Measurements from ENCODE around the gene INTS1.

Gene INTS1

GRCh38 chr7:1484569-1484968 is 19.6 kb downstream of the INTS1 start:
- no peak for DNase-seq

GRCh38 chr7:1483536-1484505 is 20.4 kb downstream of the INTS1 start:
- no peak for DNase-seq

GRCh38 chr7:1483079-1483478 is 21.1 kb downstream of the INTS1 start:
- DNase-seq = no peak

DNA sequence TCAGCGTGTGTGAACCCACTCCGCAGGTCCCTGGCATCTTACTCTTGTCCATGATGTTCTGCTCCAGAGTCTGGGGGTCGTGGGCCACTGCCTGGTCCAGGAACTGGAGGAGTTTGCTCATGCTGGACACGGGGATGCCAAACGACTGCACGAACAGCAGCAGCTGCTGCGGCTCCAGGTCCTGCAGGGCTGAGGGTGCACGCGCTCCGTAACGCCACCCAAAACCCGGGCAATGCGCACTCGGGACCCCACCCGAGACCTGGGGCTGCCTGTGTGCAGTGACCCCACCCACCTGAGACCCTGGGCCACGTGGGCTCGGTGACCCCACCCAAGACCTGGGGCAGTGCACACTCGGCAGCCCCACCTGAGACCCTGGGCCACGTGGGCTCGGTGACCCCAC is 22.9 kb downstream of the INTS1 start:
- DNase-seq = no peak

GRCh38 chr7:1480670-1481069 is 23.5 kb downstream of the INTS1 start:
- DNase-seq = no peak

- DNase-seq = no peak
These were observed 24.9 kb downstream of the INTS1 start for GRCh38 chr7:1479287-1479686.

DNA sequence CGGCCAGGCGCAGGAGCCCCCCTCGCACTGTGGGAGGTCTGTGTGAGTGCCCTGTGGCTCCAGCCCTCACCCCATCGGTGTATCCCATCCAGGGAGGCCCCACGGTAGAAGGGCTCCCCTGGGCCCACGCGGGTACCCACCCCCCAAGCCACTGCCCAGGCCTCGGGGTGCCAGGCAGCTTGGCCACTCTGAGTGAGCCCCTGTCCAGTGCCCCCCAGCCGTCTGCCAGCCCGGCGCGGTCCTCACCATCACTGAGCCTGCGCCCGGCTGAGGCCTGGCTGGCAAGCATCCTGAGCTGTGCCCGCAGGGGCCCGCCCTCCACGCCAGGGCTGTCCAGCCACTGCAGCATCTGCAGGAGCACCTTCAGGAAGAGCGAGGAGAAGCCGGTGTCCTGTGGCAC is 25.7 kb downstream of the INTS1 start:
- DNase-seq = no peak

DNA sequence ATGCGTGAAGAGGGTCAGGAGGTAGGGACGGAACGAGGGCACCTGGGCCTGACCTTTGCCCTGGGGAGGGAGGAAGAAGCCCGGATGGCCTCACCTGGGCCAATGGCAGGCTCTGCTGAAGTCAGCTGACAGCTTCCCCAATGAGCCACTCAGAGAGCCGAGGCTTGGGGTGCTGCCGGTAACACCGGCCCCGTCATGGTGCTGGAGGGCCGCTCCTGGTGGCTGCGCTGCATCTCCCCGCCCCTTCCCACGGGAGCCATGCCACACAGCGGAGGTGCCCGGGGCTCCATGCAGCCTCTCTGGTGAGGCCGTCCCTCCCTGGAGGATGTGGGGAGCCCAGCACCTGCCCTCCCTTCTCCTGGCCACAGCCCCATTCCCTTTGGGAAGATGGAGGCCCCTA is 27.3 kb downstream of the INTS1 start:
- DNase-seq = no peak

- DNase-seq = no peak
These were observed 28.2 kb downstream of the INTS1 start for GRCh38 chr7:1475991-1476390.

GRCh38 chr7:1475393-1475792 is 28.8 kb downstream of the INTS1 start:
- DNase-seq = no peak

- no peak for DNase-seq
These were observed 29.5 kb downstream of the INTS1 start for GRCh38 chr7:1474736-1475135.

DNA sequence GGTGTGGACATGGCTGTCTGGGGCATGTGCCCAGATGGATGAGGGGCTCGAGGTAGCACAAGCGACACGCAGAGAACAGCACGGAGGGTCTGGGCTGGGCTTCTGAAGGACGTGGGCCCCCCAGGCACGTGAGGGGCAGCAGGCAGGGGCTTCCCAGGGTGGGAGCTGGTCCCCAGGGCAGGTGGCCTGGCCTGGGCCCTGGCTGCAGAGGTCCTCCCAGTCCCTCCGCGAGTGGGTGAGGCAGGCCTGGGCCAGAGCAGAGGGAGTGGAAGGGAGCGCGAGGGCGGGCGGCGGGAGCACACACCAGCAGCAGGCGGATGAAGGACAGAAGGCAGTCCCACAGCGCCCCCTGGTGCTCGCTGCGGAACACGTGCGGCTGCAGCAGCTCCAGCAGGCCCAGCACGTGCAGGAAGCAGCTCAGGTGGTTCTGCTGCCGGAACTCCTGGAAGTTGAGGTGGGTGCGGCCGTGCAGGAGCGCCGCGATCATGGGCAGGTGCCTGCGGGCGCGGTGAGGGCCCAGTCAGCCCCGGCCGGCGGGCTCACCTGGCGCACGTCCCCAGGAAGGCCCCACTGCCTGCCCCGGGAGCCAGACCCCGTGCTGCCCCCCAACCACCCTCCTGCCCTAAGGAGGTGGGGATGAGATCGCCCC is 30.2 kb downstream of the INTS1 start:
- DNase-seq = peak; percentile 80

DNA sequence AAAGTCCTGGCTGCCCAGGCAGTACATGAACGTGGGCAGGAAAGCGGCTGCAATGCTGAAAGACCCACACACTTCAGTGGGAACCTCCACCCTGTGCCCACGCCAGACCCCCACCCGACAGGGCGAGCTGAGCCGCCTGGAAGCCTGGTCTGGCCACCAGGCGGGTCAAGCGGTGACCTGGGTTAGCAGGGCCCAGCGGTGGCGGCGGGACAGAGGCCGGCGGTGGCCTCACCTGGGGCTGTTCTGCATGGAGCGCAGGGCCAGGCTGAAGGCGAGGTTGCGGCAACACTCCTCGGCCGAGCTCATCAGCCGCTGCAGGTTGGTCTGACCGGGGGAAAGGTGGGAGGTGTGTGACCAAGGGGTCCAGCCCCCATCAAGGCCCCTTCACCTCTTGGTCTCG is 33.3 kb downstream of the INTS1 start:
- no peak for DNase-seq

DNA sequence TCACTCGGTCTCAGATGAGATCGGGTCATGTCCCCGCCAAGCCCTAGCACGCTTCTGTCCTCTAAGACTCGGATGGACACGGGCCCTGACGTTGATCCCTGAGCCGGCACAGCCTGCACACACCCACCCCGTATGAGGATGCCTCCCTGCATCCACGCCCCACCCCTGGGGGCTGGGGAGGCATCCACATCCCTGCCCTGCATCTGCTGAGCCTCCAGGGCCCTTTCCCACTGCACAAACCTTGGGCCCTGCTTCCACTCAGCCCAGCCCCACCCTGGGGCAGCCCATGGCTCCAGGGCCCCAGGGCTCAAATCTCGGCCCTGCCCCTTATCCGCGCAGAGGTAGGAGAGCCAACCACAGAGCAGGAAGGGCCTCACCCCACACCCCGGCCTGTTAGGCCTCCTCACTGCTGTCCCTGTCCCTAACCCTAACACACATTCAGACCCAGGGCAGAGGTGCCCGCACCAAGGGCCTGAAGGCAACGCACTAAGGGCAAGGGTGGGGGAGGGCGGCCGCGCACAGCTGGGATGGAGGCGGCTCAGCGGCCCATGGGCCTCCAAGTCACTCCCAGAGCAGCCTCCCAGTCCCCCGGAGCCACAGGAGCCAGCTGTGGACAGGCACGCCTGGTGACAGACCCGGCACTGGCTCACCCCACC is 35.4 kb downstream of the INTS1 start:
- no peak for DNase-seq

GRCh38 chr7:1468203-1468602 is 36.0 kb downstream of the INTS1 start:
- DNase-seq = no peak

DNA sequence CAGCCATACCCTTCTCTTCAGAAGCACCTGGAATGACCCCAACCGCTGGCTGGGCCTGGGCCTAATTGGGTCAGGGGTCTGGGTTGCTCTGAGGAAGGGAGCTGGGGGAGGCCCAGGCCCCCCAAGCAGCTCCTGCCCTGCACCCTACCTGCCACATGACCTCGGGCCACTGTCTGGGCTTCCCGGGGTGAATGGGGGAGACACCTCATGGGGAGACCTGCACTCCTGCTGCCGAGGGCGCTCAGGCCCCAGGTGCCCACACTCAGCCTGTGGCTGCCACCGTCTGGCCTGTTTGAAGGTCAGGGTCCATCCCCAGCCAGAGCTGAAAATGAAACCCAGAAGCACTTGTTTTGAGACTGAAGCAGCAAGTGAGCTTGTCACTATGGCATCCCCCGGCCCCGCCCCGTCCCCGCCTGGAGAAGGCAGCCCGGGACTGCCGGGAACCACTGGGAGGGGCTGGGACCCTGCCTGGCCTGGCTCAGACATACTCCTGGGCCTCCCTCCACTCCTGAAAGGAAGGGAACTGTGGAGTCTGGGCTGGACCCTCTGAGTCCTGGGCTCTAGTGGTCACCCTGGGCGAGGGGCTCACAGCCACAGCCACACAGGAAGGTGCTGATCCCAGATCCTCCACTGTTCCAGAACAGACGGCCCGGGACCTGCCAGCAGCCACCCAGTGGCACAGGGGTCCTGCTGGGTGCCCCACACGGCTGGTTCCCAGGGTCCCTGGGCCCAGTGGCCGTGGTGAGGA is 37.5 kb downstream of the INTS1 start:
- no peak for DNase-seq

DNA sequence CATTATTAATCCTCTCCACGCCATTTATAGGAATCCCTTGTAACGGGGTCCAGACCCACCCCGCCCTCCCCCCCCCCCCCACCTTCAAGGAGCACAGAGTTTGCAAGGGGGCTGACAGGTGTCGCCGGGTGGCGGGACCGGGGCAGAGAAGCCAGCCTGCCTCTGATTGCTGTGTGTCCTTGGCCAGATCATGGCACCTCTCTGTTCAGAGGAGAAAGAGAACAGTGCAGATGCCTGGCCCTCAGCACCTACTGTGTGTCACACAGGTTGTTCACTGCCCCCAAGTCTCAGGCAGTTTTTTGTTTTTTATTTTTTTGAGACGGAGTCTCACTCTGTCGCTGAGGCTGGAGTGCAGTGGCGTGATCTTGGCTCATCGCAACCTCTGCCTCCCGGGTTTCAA is 39.5 kb downstream of the INTS1 start:
- DNase-seq = no peak

DNA sequence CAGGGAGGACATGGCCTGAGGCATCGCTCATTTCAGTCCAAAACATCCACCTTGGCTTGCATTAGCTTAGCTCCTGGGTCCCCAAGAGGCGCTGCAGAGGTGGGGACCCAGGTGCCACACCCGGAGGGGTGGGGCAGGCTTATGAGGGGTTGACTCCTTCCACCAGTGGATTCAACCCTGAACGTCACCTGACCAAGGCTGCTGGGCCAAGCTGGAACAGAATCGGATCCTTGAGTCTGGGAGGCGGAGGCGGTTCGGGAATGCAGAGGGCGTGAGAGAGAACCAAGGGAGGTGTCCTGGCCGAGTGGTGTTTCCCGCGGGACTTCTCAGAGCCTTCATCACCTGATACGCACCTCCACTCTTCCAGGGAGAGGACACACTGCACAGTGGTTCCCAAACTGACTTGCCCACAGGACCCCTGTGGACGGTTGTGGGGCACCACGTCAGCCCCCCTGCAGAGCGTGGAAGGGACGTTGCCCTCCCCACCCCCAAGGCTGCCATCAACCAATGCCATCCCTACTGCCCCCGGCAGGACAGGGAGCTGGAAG is 40.4 kb downstream of the INTS1 start:
- DNase-seq = no peak

DNA sequence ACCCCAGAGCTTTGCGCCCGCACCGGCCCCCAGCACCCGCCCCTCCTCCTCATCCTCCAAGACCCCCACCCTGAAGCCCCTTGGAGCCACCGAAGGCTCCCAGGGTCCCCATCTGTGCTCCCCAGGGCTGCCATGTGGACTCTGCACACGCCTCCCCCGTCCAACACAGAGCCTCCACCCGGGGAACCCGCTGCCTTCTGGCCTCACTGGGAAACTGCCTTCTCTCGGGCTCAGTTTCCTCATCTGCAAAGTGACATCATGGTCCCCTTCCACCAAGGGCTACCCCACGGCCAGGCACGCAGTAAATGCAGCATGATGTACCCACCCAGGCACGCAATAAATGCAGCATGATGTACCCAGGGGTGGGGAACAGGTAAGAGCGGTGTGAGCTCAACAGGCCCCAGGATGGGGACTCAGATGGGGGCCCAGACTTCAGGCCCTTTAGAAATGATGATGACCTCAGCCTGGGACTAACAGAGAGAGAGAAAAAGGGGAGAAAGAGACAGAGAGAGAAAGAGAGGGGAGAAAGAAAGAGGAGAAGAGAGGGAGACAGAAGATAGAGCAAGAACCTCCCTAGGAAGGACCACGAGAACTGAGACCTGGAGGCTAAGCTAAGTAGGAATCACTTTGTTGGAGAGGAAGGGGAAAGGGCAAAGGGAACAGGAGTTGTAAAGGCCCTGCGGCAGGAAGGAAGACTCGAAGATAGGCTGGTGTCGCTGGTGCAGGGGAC is 42.4 kb downstream of the INTS1 start:
- DNase-seq = no peak

GRCh38 chr7:1460821-1461645 is 43.2 kb downstream of the INTS1 start:
- DNase-seq = no peak
